ENCODE results near the gene KNL1. TPM values are rescaled to one million over a fixed set of nuclear protein-coding genes. Genes with fewer than 3 reads are reported as not detected.
"Not testable (repeated sequence)": the region's sequence is repeated elsewhere in the genome, so short reads cannot be mapped to it uniquely, and the experiment has no call there.

The KNL1 gene
- total and polyA plus RNA-seq, 7 experiments from 2014 or later, result 0.08 to 41.5 (median 0.99) TPM

DNA sequence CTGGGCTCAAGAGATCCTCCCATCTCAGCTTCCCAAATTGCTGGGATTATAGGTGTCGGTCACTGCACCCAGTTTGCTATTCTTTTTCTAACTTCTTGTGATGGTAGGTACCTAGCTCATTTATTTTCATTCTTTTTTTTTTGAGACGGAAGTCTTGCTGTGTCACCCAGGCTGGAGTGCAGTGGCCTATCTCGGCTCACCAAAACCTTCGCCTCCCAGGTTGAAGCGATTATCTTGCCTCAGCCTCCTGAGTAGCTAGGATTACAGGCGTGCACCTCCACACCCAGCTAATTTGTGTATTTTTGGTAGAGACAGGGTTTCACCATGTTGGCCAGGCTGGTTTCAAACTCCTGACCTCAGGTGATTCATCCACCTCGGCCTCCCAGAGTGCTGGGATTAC, 70.9 kb downstream of the KNL1 start:
- Mint-ChIP-seq H3K27me3 (no peaks in the 10 kb centered on the region), H3K27ac (no peak overlapping the region), H3K9me3 (no peaks in the 10 kb centered on the region), H3K4me3 (no peak overlapping the region), H3K4me1 (no peaks in the 10 kb centered on the region), H3K36me3 (peaks cover 0 to 7% (median 0%) of the 10 kb centered on the region in 5 donors)
- Histone ChIP-seq H3K36me3 (ENCODE audit: control insufficient read depth in 2 of 3, insufficient read depth in 3 of 3, low read length in 3 of 3) (no peaks in the 10 kb centered on the region), H3K27ac (ENCODE audit: low read depth, low read length) (no peak overlapping the region), H3K4me1 (ENCODE audit: control insufficient read depth in 2 of 2, insufficient read depth in 2 of 2, low read length in 2 of 2) (no peaks in the 10 kb centered on the region), H3K27me3 (ENCODE audit: control insufficient read depth in 2 of 2, insufficient read depth in 2 of 2, low read length in 2 of 2) (no peaks in the 10 kb centered on the region), H3K4me3 (ENCODE audit: low read length) (no peak overlapping the region), H3K9me3 (ENCODE audit: control insufficient read depth in 2 of 3, low read length in 3 of 3) (no peaks in the 10 kb centered on the region)
- DNase-seq, result no peak
- CTCF ChIA-PET, result no interaction called here
- intact Hi-C loops (cut with micrococcal nuclease), result no loop called here
- POLR2A ChIA-PET, result interaction anchor here (0.7 kb wide), 1 partner anchor 1508 kb away, joined by 3 read pairs; no protein-coding TSS in a partner anchor
- no peak for ATAC-seq

DNA sequence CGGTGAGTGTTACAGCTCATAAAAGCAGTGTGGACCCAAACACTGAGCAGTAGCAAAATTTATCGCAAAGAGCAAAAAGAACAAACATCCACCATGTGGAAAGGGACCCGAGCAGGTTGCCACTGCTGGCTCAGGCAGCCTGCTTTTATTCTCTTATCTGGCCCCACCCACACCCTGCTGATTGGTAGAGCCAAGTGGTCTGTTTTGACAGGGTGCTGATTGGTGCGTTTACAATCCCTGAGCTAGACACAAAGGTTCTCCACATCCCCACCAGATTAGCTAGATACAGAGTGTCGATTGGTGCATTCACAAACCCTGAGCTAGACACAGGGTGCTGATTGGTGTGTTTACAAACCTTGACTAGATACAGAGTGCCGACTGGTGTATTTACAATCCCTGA, 82.2 kb downstream of the KNL1 start:
- H3K36me3 Mint-ChIP-seq; DNase-seq; H3K9me3 Mint-ChIP-seq; H3K36me3 ChIP-seq (ENCODE audit: control insufficient read depth in 2 of 3, insufficient read depth in 3 of 3, low read length in 3 of 3); H3K4me1 ChIP-seq (ENCODE audit: control insufficient read depth in 2 of 2, insufficient read depth in 2 of 2, low read length in 2 of 2); POLR2A ChIA-PET; ATAC-seq; H3K27me3 ChIP-seq (ENCODE audit: control insufficient read depth in 2 of 2, insufficient read depth in 2 of 2, low read length in 2 of 2); H3K9me3 ChIP-seq (ENCODE audit: control insufficient read depth in 2 of 3, low read length in 3 of 3); H3K4me3 Mint-ChIP-seq; H3K27me3 Mint-ChIP-seq; H3K4me3 ChIP-seq (ENCODE audit: low read length); H3K27ac ChIP-seq (ENCODE audit: low read depth, low read length): not testable (repeated sequence)
- intact Hi-C loops (cut with micrococcal nuclease), result loop anchor here (5.0 kb wide), 5 partner anchors 84 to 506 kb away; partner anchors contain the start of genes KNL1 (in 2 of the 2), BAHD1 (in 1 of the 2) and VPS18 (in 1 of the 2)
- Mint-ChIP-seq H3K27ac (peak overlapping the region in 2 of 9 donors; percentile 31 to 48), H3K4me1 (peaks cover 0 to 11% (median 6%) of the 10 kb centered on the region in 7 donors)
- CTCF ChIA-PET, result interaction anchor here (6.1 kb wide), 1 partner anchor 107 kb away, joined by 48 read pairs; no protein-coding TSS in a partner anchor

GRCh38 chr15:40676906-40677305, 82.9 kb downstream of the KNL1 start:
- not testable (repeated sequence) for H3K9me3 Mint-ChIP-seq; H3K4me3 Mint-ChIP-seq; H3K36me3 Mint-ChIP-seq; H3K27me3 ChIP-seq (ENCODE audit: control insufficient read depth in 2 of 2, insufficient read depth in 2 of 2, low read length in 2 of 2); H3K4me1 ChIP-seq (ENCODE audit: control insufficient read depth in 2 of 2, insufficient read depth in 2 of 2, low read length in 2 of 2); H3K36me3 ChIP-seq (ENCODE audit: control insufficient read depth in 2 of 3, insufficient read depth in 3 of 3, low read length in 3 of 3); DNase-seq; H3K9me3 ChIP-seq (ENCODE audit: control insufficient read depth in 2 of 3, low read length in 3 of 3); H3K27me3 Mint-ChIP-seq; H3K4me3 ChIP-seq (ENCODE audit: low read length); ATAC-seq; H3K27ac Mint-ChIP-seq; H3K27ac ChIP-seq (ENCODE audit: low read depth, low read length)
- intact Hi-C loops (cut with micrococcal nuclease), result loop anchor here (5.0 kb wide), 5 partner anchors 85 to 505 kb away; partner anchors contain the start of genes KNL1 (in 2 of the 2), BAHD1 (in 1 of the 2) and VPS18 (in 1 of the 2)
- peaks cover 0 to 11% (median 6%) of the 10 kb centered on the region in 7 donors for H3K4me1 Mint-ChIP-seq
- ChIA-PET CTCF (interaction anchor here (1.2 to 6.1 kb wide), 4 partner anchors 23 to 111 kb away, joined by 3 to 48 read pairs (median 9); no protein-coding TSS in a partner anchor), POLR2A (interaction anchor here (0.6 kb wide), 1 partner anchor 17 kb away, joined by 3 read pairs; no protein-coding TSS in a partner anchor)

DNA sequence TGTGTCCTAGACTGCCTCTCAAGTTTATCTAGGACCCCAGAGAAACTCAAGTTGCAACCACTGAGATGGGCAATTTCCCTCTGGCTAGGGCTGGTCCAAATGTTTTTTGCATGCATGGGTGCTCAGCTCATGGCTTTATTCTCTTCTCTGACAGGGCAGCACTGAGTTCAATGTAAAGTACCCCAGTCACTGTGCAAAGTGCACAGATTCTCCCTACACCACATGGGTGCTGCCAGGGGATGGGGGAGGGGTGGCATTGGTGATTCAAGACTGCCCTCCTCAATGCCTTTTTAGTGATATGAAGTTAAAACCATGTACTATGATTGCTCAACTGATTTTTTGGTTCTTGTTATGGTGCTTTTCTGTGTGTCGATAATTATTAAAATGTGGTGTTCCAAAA, 86.1 kb downstream of the KNL1 start:
- no peak overlapping the region for H3K4me3 Mint-ChIP-seq
- Histone ChIP-seq H3K36me3 (ENCODE audit: control insufficient read depth in 2 of 3, insufficient read depth in 3 of 3, low read length in 3 of 3) (no peaks in the 10 kb centered on the region), H3K27me3 (ENCODE audit: control insufficient read depth in 2 of 2, insufficient read depth in 2 of 2, low read length in 2 of 2) (no peaks in the 10 kb centered on the region), H3K4me3 (ENCODE audit: low read length) (no peak overlapping the region), H3K4me1 (ENCODE audit: control insufficient read depth in 2 of 2, insufficient read depth in 2 of 2, low read length in 2 of 2) (no peaks in the 10 kb centered on the region), H3K9me3 (ENCODE audit: control insufficient read depth in 2 of 3, low read length in 3 of 3) (no peaks in the 10 kb centered on the region), H3K27ac (ENCODE audit: low read depth, low read length) (no peak overlapping the region)
- no peaks in the 10 kb centered on the region for H3K9me3 Mint-ChIP-seq
- H3K4me1 Mint-ChIP-seq, result peaks cover 0 to 7% (median 6%) of the 10 kb centered on the region in 7 donors
- ChIA-PET POLR2A (interaction anchor here (0.7 kb wide), 1 partner anchor 16 kb away, joined by 3 read pairs; no protein-coding TSS in a partner anchor), CTCF (interaction anchor here (6.1 kb wide), 1 partner anchor 103 kb away, joined by 48 read pairs; no protein-coding TSS in a partner anchor)
- peaks cover 0 to 3% (median 0%) of the 10 kb centered on the region in 5 donors for H3K27me3 Mint-ChIP-seq
- ATAC-seq (no peak), DNase-seq (no peak)
- H3K27ac Mint-ChIP-seq, result no peak overlapping the region
- intact Hi-C loops (cut with micrococcal nuclease), result no loop called here
- peaks cover 0 to 4% (median 0%) of the 10 kb centered on the region in 5 donors for H3K36me3 Mint-ChIP-seq

DNA sequence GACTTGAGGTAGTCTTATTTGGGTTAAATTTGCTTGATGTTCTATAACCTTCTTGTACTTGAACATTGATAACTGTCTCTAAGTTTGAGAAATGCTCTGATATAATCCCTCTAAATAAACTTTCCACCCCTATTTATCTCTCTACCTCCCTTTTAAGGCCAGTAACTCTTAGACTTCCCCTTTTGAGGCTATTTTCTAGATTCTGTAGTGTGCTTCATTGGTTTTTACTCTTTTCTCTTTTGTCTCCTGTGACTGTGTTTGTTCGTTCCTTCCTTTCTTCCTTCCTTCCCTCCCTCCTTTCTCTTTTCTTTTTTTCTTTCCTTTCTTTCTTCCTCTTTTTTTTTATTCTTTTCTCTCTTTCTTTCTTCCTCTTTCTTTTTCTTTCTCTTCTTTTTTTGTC, 86.9 kb downstream of the KNL1 start:
- H3K27ac ChIP-seq (ENCODE audit: low read depth, low read length); H3K9me3 Mint-ChIP-seq; H3K4me1 Mint-ChIP-seq; H3K36me3 Mint-ChIP-seq; H3K27me3 ChIP-seq (ENCODE audit: control insufficient read depth in 2 of 2, insufficient read depth in 2 of 2, low read length in 2 of 2); H3K4me3 Mint-ChIP-seq; ATAC-seq; intact Hi-C loops (cut with micrococcal nuclease); H3K36me3 ChIP-seq (ENCODE audit: control insufficient read depth in 2 of 3, insufficient read depth in 3 of 3, low read length in 3 of 3); DNase-seq; H3K9me3 ChIP-seq (ENCODE audit: control insufficient read depth in 2 of 3, low read length in 3 of 3); H3K4me3 ChIP-seq (ENCODE audit: low read length); H3K27me3 Mint-ChIP-seq; H3K4me1 ChIP-seq (ENCODE audit: control insufficient read depth in 2 of 2, insufficient read depth in 2 of 2, low read length in 2 of 2): not testable (repeated sequence)
- ChIA-PET POLR2A (interaction anchor here (0.7 kb wide), 1 partner anchor 17 kb away, joined by 3 read pairs; no protein-coding TSS in a partner anchor), CTCF (interaction anchor here (6.1 kb wide), 1 partner anchor 102 kb away, joined by 48 read pairs; no protein-coding TSS in a partner anchor)
- H3K27ac Mint-ChIP-seq, result peak overlapping the region in 1 of 9 donors; percentile 11

DNA sequence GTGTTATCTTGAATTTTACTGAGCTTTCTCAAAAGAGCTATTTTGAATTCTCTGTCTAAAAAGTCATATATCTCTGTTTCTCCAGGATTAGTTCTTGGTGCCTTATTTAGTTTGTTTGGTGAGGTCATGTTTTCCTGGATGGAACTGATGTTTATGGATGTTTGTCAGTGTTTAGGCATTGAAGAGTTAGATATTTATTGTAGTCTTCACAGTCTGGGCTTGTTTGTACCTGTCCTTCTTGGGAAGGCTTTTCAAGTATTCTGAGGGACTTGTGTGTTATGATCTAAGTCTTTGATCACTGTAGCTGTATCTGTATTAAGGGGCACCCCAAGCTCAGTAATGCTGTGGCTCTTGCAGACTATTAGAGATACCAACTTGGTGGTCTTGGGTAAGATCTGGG, 90.3 kb downstream of the KNL1 start:
- Histone ChIP-seq H3K27me3 (ENCODE audit: control insufficient read depth in 2 of 2, insufficient read depth in 2 of 2, low read length in 2 of 2) (no peaks in the 10 kb centered on the region), H3K4me1 (ENCODE audit: control insufficient read depth in 2 of 2, insufficient read depth in 2 of 2, low read length in 2 of 2) (no peaks in the 10 kb centered on the region), H3K4me3 (ENCODE audit: low read length) (no peak overlapping the region), H3K27ac (ENCODE audit: low read depth, low read length) (no peak overlapping the region), H3K36me3 (ENCODE audit: control insufficient read depth in 2 of 3, insufficient read depth in 3 of 3, low read length in 3 of 3) (peaks cover 0 to under 1% (median 0%) of the 10 kb centered on the region in 3 experiments), H3K9me3 (ENCODE audit: control insufficient read depth in 2 of 3, low read length in 3 of 3) (no peaks in the 10 kb centered on the region)
- H3K9me3 Mint-ChIP-seq, result no peaks in the 10 kb centered on the region
- H3K4me3 Mint-ChIP-seq, result no peak overlapping the region
- peaks cover 0 to 3% (median 0%) of the 10 kb centered on the region in 5 donors for H3K27me3 Mint-ChIP-seq
- peaks cover 0 to under 1% (median 0%) of the 10 kb centered on the region in 7 donors for H3K4me1 Mint-ChIP-seq
- ChIA-PET CTCF (interaction anchor here (0.6 kb wide), 2 partner anchors 94 to 96 kb away, joined by 3 read pairs; no protein-coding TSS in a partner anchor), POLR2A (interaction anchor here (2.4 kb wide), 1 partner anchor 10 kb away, joined by 9 read pairs; no protein-coding TSS in a partner anchor)
- no peak for DNase-seq
- peak overlapping the region in 3 of 9 donors; percentile 41 to 57 (median 47) for H3K27ac Mint-ChIP-seq
- ATAC-seq, result no peak
- intact Hi-C loops (cut with micrococcal nuclease), result no loop called here
- no peaks in the 10 kb centered on the region for H3K36me3 Mint-ChIP-seq
